ENCODE measurements around the gene ZPR1. TPM values are rescaled to one million over a fixed set of nuclear protein-coding genes. Genes with fewer than 3 reads are reported as not detected.

The ZPR1 gene
- total RNA-seq, 5 donors from 2014 or later (not counting 1 experiment from before 2014, with no cell fraction given) = 57.8 to 113 (median 62.2) TPM

GRCh38 chr11:116825434-116825833 lies 37.6 kb upstream of the ZPR1 start:
- no peak for DNase-seq

GRCh38 chr11:116823031-116823843 lies 35.4 kb upstream of the ZPR1 start, which contains the start of gene APOA4:
Gene APOA4, minus strand, starts transcription at chr11:116823304. Its CDS starts 113 bp downstream, at chr11:116823191.
- WGBS (ENCODE audit: insufficient coverage) = 73% methylated on average over 7 of the region's 16 CpGs
- Histone ChIP-seq H3K4me1 (ENCODE audit: control insufficient read depth in 1 of 2, extremely low read depth in 1 of 2, insufficient read depth in 2 of 2, low read length in 2 of 2) (no peaks in the 10 kb centered on the region), H3K27me3 (replicated peaks in 1 of 2; ENCODE audit: control insufficient read depth in 2 of 2, extremely low read depth in 1 of 2, insufficient read depth in 2 of 2, low read length in 1 of 2) (peaks cover 0 to 3% of the 10 kb centered on the region in 2 experiments), H3K36me3 (ENCODE audit: control insufficient read depth in 2 of 2, extremely low read depth in 1 of 2, insufficient read depth in 1 of 2, low read length in 1 of 2) (no peaks in the 10 kb centered on the region), H3K9me3 (no peaks in the 10 kb centered on the region), H3K4me3 (ENCODE audit: control insufficient read depth in 1 of 2, extremely low read depth in 1 of 2, low read length in 1 of 2) (no peak within 1 kb of the TSS), H3K27ac (ENCODE audit: low read length) (no peak within 1 kb of the TSS)
- Mint-ChIP-seq H3K36me3 (no peaks in the 10 kb centered on the region), H3K4me1 (no peaks in the 10 kb centered on the region), H3K27ac (no peak within 1 kb of the TSS), H3K27me3 (no peaks in the 10 kb centered on the region), H3K4me3 (no peak within 1 kb of the TSS), H3K9me3 (no peaks in the 10 kb centered on the region)
- ATAC-seq (replicated peaks in 1 of 4) (no peak), DNase-seq (no peak)
- POLR2A ChIA-PET = no interaction called here
- CTCF ChIA-PET = interaction anchor here in 1 of 2 donors (0.6 kb wide), 2 partner anchors 34 to 272 kb away, joined by 3 to 4 read pairs; no protein-coding TSS in a partner anchor

More at GRCh38 chr11:116825434-116825833, 37.6 kb upstream of the ZPR1 start:
- Histone ChIP-seq H3K4me1 (ENCODE audit: control insufficient read depth in 1 of 2, extremely low read depth in 1 of 2, insufficient read depth in 2 of 2, low read length in 2 of 2) (no peaks in the 10 kb centered on the region), H3K4me3 (ENCODE audit: control insufficient read depth in 1 of 2, extremely low read depth in 1 of 2, low read length in 1 of 2) (no peak overlapping the region), H3K27ac (ENCODE audit: low read length) (no peak overlapping the region), H3K9me3 (no peaks in the 10 kb centered on the region), H3K27me3 (replicated peaks in 1 of 2; ENCODE audit: control insufficient read depth in 2 of 2, extremely low read depth in 1 of 2, insufficient read depth in 2 of 2, low read length in 1 of 2) (peaks cover 0 to 11% of the 10 kb centered on the region in 2 experiments), H3K36me3 (ENCODE audit: control insufficient read depth in 2 of 2, extremely low read depth in 1 of 2, insufficient read depth in 1 of 2, low read length in 1 of 2) (no peaks in the 10 kb centered on the region)
- H3K36me3 Mint-ChIP-seq = no peaks in the 10 kb centered on the region
- CTCF ChIA-PET = interaction anchor here in 1 of 2 donors (0.5 kb wide), 1 partner anchor 61 kb away, joined by 3 read pairs; no protein-coding TSS in a partner anchor
- POLR2A ChIA-PET = no interaction called here
- no peak for ATAC-seq (replicated peaks in 1 of 4)
- H3K4me1 Mint-ChIP-seq = no peaks in the 10 kb centered on the region
- no peaks in the 10 kb centered on the region for H3K9me3 Mint-ChIP-seq
- H3K27me3 Mint-ChIP-seq = no peaks in the 10 kb centered on the region
- no peak overlapping the region for H3K4me3 Mint-ChIP-seq
- WGBS (ENCODE audit: insufficient coverage) = 73% methylated on average over 5 of the region's 5 CpGs
- H3K27ac Mint-ChIP-seq = no peak overlapping the region

DNA sequence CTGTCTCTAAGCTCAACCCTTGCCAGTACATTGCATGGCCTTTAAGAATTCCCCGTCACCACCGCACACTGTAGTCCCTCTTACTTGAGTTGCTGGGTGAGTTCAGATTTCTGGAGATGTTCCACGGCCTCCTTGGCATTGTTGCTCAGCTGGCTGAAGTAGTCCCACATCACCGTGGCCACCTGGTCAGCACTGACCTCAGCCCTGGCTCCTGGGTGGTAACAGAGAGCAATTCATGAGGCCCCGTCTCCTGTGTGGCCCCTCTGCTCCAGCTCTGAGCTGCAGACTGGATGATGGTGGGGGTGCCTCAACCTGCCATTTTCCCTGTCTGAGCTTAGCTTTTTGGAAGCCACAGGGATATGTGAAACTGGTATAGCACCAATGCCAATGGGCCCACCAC lies 34.8 kb upstream of the ZPR1 start:
- H3K4me1 ChIP-seq (ENCODE audit: control insufficient read depth in 1 of 2, extremely low read depth in 1 of 2, insufficient read depth in 2 of 2, low read length in 2 of 2) = no peaks in the 10 kb centered on the region
- ATAC-seq (replicated peaks in 1 of 4) (no peak), DNase-seq (no peak)
- WGBS (ENCODE audit: insufficient coverage) = 76% methylated on average over 4 of the region's 5 CpGs
- H3K4me1 Mint-ChIP-seq = no peaks in the 10 kb centered on the region
- peaks cover 0 to 3% of the 10 kb centered on the region in 2 experiments for H3K27me3 ChIP-seq (replicated peaks in 1 of 2; ENCODE audit: control insufficient read depth in 2 of 2, extremely low read depth in 1 of 2, insufficient read depth in 2 of 2, low read length in 1 of 2)
- no peak overlapping the region for H3K4me3 Mint-ChIP-seq
- no peaks in the 10 kb centered on the region for H3K36me3 ChIP-seq (ENCODE audit: control insufficient read depth in 2 of 2, extremely low read depth in 1 of 2, insufficient read depth in 1 of 2, low read length in 1 of 2)
- H3K36me3 Mint-ChIP-seq = no peaks in the 10 kb centered on the region
- H3K27me3 Mint-ChIP-seq = no peaks in the 10 kb centered on the region
- H3K9me3 Mint-ChIP-seq = no peaks in the 10 kb centered on the region
- H3K4me3 ChIP-seq (ENCODE audit: control insufficient read depth in 1 of 2, extremely low read depth in 1 of 2, low read length in 1 of 2) = no peak overlapping the region
- ChIA-PET POLR2A (no interaction called here), CTCF (interaction anchor here in 1 of 2 donors (0.6 kb wide), 1 partner anchor 34 kb away, joined by 3 read pairs; no protein-coding TSS in a partner anchor)
- H3K9me3 ChIP-seq = no peaks in the 10 kb centered on the region
- no peak overlapping the region for H3K27ac ChIP-seq (ENCODE audit: low read length)
- H3K27ac Mint-ChIP-seq = no peak overlapping the region

DNA sequence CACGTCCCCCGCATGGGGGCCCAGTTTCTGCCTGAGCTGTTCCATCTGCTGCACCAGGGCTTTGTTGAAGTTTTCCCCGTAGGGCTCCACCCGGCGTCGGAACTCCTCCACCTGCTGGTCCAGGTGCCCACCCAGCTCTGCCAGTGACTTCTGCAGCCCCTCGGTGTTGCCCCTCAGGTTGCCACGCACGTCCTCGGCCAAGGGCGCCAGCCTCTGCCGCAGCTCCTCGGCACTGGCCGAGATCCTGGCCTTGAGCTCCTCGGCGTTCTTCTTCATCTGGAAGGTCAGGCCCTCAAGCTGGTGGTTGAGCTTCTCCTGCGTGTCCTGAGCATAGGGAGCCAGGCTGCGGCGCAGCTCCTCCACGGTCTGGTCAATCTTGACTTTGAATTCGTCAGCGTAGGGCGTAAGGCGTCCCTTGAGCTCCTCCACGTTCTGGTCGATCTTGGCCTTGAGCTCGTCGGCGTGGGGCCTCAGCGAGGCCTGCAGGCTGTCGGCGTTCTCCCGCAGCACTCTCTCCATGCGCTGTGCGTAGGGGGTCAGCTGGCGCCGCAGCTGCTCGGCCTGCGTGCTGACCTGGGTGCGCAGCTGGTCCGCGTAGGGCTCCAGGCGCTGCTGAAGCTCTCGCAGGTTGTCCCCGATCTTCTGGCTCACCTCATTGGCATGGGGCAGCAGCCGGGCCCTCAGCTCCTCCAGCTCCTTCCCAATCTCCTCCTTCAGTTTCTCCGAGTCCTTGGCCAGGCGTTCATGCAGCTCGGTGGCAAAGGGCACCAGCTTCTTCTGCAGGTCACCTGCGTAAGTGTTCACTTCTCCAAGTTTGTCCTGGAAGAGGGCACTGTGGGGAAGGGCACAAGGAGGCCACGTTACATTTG lies 33.5 kb upstream of the ZPR1 start:
- Histone ChIP-seq H3K27me3 (replicated peaks in 1 of 2; ENCODE audit: control insufficient read depth in 2 of 2, extremely low read depth in 1 of 2, insufficient read depth in 2 of 2, low read length in 1 of 2) (no peaks in the 10 kb centered on the region), H3K4me3 (ENCODE audit: control insufficient read depth in 1 of 2, extremely low read depth in 1 of 2, low read length in 1 of 2) (no peak overlapping the region), H3K4me1 (ENCODE audit: control insufficient read depth in 1 of 2, extremely low read depth in 1 of 2, insufficient read depth in 2 of 2, low read length in 2 of 2) (no peaks in the 10 kb centered on the region), H3K27ac (ENCODE audit: low read length) (no peak overlapping the region), H3K9me3 (no peaks in the 10 kb centered on the region), H3K36me3 (ENCODE audit: control insufficient read depth in 2 of 2, extremely low read depth in 1 of 2, insufficient read depth in 1 of 2, low read length in 1 of 2) (no peaks in the 10 kb centered on the region)
- DNase-seq = no peak
- no peak for ATAC-seq (replicated peaks in 1 of 4)
- Mint-ChIP-seq H3K27ac (no peak overlapping the region), H3K9me3 (no peaks in the 10 kb centered on the region), H3K4me1 (no peaks in the 10 kb centered on the region), H3K4me3 (no peak overlapping the region), H3K36me3 (no peaks in the 10 kb centered on the region), H3K27me3 (no peaks in the 10 kb centered on the region)
- 93% methylated on average over 45 of the region's 51 CpGs for WGBS (ENCODE audit: insufficient coverage)
- ChIA-PET POLR2A (no interaction called here), CTCF (no interaction called here)

DNA sequence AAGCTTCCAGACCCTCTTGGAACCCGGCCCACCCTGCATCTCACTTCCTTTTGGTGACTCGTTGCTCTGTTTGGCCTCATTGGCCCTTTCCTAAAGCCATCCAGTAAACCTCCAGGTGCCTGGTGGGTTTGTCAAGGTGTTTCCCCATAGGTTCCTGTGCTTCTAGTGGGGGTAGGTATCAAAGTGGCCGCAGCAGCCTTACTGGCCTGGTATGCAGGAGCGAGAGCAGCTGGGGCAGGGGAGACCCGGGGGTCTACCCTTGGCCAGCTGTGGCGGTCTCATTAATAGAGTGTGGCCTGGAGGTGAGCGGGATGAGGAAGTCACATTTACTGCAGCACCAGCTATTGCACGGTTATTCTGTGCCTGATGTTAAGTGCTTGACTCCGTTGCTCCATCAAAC lies 31.2 kb upstream of the ZPR1 start:
- ATAC-seq (replicated peaks in 1 of 4) (no peak), DNase-seq (no peak)
- ChIA-PET CTCF (no interaction called here), POLR2A (no interaction called here)
- WGBS (ENCODE audit: insufficient coverage) = 89% methylated on average over 7 of the region's 9 CpGs
- Mint-ChIP-seq H3K27ac (no peak overlapping the region), H3K4me3 (no peak overlapping the region), H3K27me3 (no peaks in the 10 kb centered on the region), H3K36me3 (no peaks in the 10 kb centered on the region), H3K4me1 (no peaks in the 10 kb centered on the region), H3K9me3 (no peaks in the 10 kb centered on the region)
- no peak overlapping the region for H3K27ac ChIP-seq (ENCODE audit: low read length)
- no peaks in the 10 kb centered on the region for H3K27me3 ChIP-seq (replicated peaks in 1 of 2; ENCODE audit: control insufficient read depth in 2 of 2, extremely low read depth in 1 of 2, insufficient read depth in 2 of 2, low read length in 1 of 2)
- H3K36me3 ChIP-seq (ENCODE audit: control insufficient read depth in 2 of 2, extremely low read depth in 1 of 2, insufficient read depth in 1 of 2, low read length in 1 of 2) = no peaks in the 10 kb centered on the region
- no peaks in the 10 kb centered on the region for H3K9me3 ChIP-seq
- no peak overlapping the region for H3K4me3 ChIP-seq (ENCODE audit: control insufficient read depth in 1 of 2, extremely low read depth in 1 of 2, low read length in 1 of 2)
- H3K4me1 ChIP-seq (ENCODE audit: control insufficient read depth in 1 of 2, extremely low read depth in 1 of 2, insufficient read depth in 2 of 2, low read length in 2 of 2) = no peaks in the 10 kb centered on the region

GRCh38 chr11:116814502-116814901 lies 26.7 kb upstream of the ZPR1 start:
- Mint-ChIP-seq H3K27me3 (no peaks in the 10 kb centered on the region), H3K4me3 (no peak overlapping the region), H3K4me1 (no peaks in the 10 kb centered on the region), H3K36me3 (no peaks in the 10 kb centered on the region), H3K9me3 (no peaks in the 10 kb centered on the region), H3K27ac (no peak overlapping the region)
- ChIA-PET CTCF (no interaction called here), POLR2A (interaction anchor here in 1 of 2 donors (0.6 kb wide), 1 partner anchor 14 kb away, joined by 5 read pairs; no protein-coding TSS in a partner anchor)
- no peak overlapping the region for H3K27ac ChIP-seq (ENCODE audit: low read length)
- H3K9me3 ChIP-seq = no peaks in the 10 kb centered on the region
- H3K27me3 ChIP-seq (replicated peaks in 1 of 2; ENCODE audit: control insufficient read depth in 2 of 2, extremely low read depth in 1 of 2, insufficient read depth in 2 of 2, low read length in 1 of 2) = no peaks in the 10 kb centered on the region
- WGBS (ENCODE audit: insufficient coverage) = no CpG with 5 or more reads among the region's 6 CpGs
- no peak for ATAC-seq (replicated peaks in 1 of 4)
- no peaks in the 10 kb centered on the region for H3K4me1 ChIP-seq (ENCODE audit: control insufficient read depth in 1 of 2, extremely low read depth in 1 of 2, insufficient read depth in 2 of 2, low read length in 2 of 2)
- H3K4me3 ChIP-seq (ENCODE audit: control insufficient read depth in 1 of 2, extremely low read depth in 1 of 2, low read length in 1 of 2) = no peak overlapping the region
- DNase-seq = no peak
- H3K36me3 ChIP-seq (ENCODE audit: control insufficient read depth in 2 of 2, extremely low read depth in 1 of 2, insufficient read depth in 1 of 2, low read length in 1 of 2) = no peaks in the 10 kb centered on the region
